ENCODE measurements around the gene FNDC8. TPM values are rescaled to one million over a fixed set of nuclear protein-coding genes. Genes with fewer than 3 reads are reported as not detected.

The FNDC8 gene
- total RNA-seq, 1 donor from 2014 or later = not detected

DNA sequence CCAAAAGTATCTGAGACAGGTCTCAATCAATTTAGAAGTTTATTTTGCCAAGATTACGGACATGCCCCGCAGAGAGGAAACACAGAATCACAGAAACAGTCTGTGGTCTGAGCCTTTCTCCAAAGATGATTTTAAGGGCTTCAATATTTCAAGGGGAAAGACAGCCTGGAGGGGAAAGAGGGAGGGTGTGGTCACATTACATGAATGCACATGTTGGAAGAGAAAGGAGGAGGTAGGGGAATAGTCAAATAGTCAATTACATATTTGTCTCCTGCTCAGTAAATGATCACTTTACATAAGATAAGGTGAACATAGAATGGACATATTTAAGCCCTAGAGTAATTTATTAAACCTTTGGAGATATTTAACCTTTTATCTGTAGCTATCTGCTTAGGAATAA, 38.5 kb downstream of the FNDC8 start:
- H3K27ac ChIP-seq = no peak overlapping the region
- no peaks in the 10 kb centered on the region for H3K27me3 ChIP-seq
- no peaks in the 10 kb centered on the region for H3K9me3 ChIP-seq
- H3K36me3 ChIP-seq = no peaks in the 10 kb centered on the region
- H3K4me1 ChIP-seq = no peaks in the 10 kb centered on the region
- DNase-seq (ENCODE audit: extremely low spot score in 2 of 2) = no peak
- no peak overlapping the region for H3K4me3 ChIP-seq
- intact Hi-C loops (cut with DNase I) = no loop called here
- TF ChIP-seq POLR2A (IDR thresholded peaks at IDR 0.05) (no peak), POLR2AphosphoS5 (IDR thresholded peaks at IDR 0.05; ENCODE audit: insufficient read depth in 1 of 2, low read depth in 1 of 2) (no peak)
- TF ChIP-seq, protein P1, sequence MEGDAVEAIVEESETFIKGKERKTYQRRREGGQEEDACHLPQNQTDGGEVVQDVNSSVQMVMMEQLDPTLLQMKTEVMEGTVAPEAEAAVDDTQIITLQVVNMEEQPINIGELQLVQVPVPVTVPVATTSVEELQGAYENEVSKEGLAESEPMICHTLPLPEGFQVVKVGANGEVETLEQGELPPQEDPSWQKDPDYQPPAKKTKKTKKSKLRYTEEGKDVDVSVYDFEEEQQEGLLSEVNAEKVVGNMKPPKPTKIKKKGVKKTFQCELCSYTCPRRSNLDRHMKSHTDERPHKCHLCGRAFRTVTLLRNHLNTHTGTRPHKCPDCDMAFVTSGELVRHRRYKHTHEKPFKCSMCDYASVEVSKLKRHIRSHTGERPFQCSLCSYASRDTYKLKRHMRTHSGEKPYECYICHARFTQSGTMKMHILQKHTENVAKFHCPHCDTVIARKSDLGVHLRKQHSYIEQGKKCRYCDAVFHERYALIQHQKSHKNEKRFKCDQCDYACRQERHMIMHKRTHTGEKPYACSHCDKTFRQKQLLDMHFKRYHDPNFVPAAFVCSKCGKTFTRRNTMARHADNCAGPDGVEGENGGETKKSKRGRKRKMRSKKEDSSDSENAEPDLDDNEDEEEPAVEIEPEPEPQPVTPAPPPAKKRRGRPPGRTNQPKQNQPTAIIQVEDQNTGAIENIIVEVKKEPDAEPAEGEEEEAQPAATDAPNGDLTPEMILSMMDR (IDR thresholded peaks at IDR 0.05) = no peak

DNA sequence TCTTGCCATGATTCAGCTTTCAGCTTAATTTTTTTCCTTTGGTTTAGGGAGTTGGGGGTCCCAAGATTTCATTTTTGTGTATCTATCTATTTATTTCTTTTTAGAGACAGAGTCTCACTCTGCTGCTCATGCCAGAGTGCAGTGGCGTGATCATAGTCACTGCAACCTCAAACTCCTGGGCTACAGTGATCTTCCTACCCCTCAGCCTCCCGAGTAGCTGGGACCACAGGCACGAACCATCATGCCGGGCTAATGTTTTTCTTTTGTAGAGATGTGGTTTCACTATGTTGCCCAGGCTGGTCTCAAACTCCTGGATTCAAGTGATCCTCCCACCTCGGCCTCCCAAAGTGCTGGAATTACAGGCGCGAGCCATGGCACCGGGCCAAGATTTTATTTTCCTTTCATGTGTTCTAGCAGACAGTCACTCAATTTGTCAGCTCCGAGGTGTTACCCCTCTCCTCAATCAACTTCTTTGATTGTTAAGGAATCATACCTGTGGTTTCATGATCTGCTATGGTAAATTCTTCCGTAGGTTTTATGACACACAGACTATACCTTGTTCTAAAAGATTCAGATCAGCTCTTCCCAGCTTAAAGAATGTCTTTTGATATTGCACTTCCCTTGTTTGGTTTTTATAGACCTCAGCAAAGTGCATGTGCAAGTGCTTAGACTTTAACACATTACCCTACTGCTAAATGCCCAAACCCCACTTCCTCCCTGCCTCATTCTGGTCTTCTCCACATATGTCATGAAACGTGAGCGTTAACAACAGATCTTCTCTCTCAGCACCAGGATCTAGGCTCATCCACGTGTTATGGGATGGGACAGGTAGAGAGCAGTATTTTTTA, 39.2 kb downstream of the FNDC8 start:
- DNase-seq (ENCODE audit: extremely low spot score in 2 of 2) = no peak
- H3K4me1 ChIP-seq = no peaks in the 10 kb centered on the region
- H3K4me3 ChIP-seq = no peak overlapping the region
- H3K27me3 ChIP-seq = no peaks in the 10 kb centered on the region
- intact Hi-C loops (cut with DNase I) = no loop called here
- TF ChIP-seq POLR2AphosphoS5 (IDR thresholded peaks at IDR 0.05; ENCODE audit: insufficient read depth in 1 of 2, low read depth in 1 of 2) (no peak), POLR2A (IDR thresholded peaks at IDR 0.05) (no peak)
- TF ChIP-seq, protein P1 (IDR thresholded peaks at IDR 0.05) = no peak
- H3K27ac ChIP-seq = no peak overlapping the region
- no peaks in the 10 kb centered on the region for H3K9me3 ChIP-seq
- H3K36me3 ChIP-seq = no peaks in the 10 kb centered on the region

DNA sequence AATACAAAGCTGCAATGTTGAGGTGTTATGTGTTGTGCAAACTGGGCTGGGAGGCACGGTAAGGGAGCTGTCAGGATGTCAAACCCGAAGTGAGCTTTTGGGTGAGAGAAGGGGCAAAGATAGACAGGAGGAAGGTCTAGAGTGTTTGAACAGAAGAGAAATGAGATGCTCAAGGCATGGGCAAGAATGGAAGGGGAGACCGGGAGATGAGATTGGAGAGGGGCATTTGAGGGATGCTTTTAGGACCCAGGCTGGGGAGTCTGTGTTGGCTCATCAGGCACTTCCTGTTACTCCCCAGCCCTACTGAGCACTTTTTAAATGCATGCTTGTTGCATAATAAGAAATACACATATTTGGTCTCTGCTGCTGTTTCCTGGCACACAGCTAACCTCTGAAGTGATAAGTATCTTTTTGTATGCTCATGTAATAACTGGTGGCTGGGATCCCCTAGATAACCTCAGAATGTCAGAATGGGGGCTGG, 39.9 kb downstream of the FNDC8 start:
- H3K4me3 ChIP-seq = no peak overlapping the region
- H3K4me1 ChIP-seq = no peaks in the 10 kb centered on the region
- no peaks in the 10 kb centered on the region for H3K9me3 ChIP-seq
- TF ChIP-seq POLR2A (IDR thresholded peaks at IDR 0.05) = no peak
- no peak for TF ChIP-seq POLR2AphosphoS5 (IDR thresholded peaks at IDR 0.05; ENCODE audit: insufficient read depth in 1 of 2, low read depth in 1 of 2)
- TF ChIP-seq, protein P1 (IDR thresholded peaks at IDR 0.05) = no peak
- intact Hi-C loops (cut with DNase I) = no loop called here
- H3K36me3 ChIP-seq = no peaks in the 10 kb centered on the region
- DNase-seq (ENCODE audit: extremely low spot score in 2 of 2) = no peak
- H3K27me3 ChIP-seq = no peaks in the 10 kb centered on the region
- H3K27ac ChIP-seq = no peak overlapping the region

DNA sequence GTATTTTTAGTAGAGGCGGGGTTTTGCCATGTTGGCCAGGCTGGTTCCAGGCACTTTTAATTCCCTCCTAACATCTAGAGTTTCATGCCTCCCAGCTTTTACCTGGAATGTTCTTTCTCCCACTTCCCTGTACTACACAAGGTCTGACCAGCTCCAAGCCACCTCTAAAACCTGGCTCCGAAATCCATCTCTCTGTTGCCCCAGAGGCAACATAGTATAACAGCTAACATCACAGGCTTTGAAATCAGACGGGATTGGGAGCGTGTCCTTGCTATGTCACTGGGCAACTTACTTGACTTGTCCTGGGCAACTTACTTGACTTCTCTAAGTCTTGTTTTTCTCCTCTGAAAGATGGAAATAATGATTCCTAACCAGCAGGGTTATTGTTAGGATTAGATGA, 41.3 kb downstream of the FNDC8 start:
- no peak overlapping the region for H3K4me3 ChIP-seq
- no peaks in the 10 kb centered on the region for H3K9me3 ChIP-seq
- H3K27me3 ChIP-seq = no peaks in the 10 kb centered on the region
- no peaks in the 10 kb centered on the region for H3K4me1 ChIP-seq
- intact Hi-C loops (cut with DNase I) = no loop called here
- no peaks in the 10 kb centered on the region for H3K36me3 ChIP-seq
- TF ChIP-seq, protein P1 (IDR thresholded peaks at IDR 0.05) = no peak
- no peak for TF ChIP-seq POLR2AphosphoS5 (IDR thresholded peaks at IDR 0.05; ENCODE audit: insufficient read depth in 1 of 2, low read depth in 1 of 2)
- no peak for DNase-seq (ENCODE audit: extremely low spot score in 2 of 2)
- H3K27ac ChIP-seq = no peak overlapping the region

DNA sequence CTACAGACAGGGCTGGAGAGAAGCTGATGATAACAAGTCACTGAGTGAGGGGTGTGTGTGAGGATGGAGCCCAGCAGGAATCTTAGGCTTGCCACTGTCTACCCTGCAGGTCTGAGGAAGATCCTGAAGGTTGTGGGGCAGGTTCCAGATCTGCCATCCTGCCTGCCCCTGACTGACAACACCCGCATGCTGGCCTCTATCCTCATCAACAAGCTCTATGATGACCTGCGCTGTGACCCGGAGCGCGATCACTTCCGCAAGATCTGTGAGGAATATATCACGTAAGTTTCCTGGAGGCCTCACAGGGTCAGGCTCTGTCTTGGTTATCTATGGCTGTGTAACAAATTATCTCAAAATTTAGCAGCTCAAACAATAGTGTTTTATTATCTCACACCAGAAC, 42.5 kb downstream of the FNDC8 start:
- Histone ChIP-seq H3K4me3 (no peak overlapping the region), H3K4me1 (no peaks in the 10 kb centered on the region), H3K27ac (no peak overlapping the region), H3K27me3 (no peaks in the 10 kb centered on the region), H3K9me3 (no peaks in the 10 kb centered on the region), H3K36me3 (no peaks in the 10 kb centered on the region)
- intact Hi-C loops (cut with DNase I) = no loop called here
- DNase-seq (ENCODE audit: extremely low spot score in 2 of 2) = no peak
- TF ChIP-seq POLR2A (IDR thresholded peaks at IDR 0.05) (no peak), POLR2AphosphoS5 (IDR thresholded peaks at IDR 0.05; ENCODE audit: insufficient read depth in 1 of 2, low read depth in 1 of 2) (no peak)
- TF ChIP-seq, protein P1 (IDR thresholded peaks at IDR 0.05) = no peak

All from vagina (tissue), 2 donors.